Mucosa of descending colon (tissue), 3 donors: ENCODE data around the gene MTMR10. TPM values are rescaled to one million over a fixed set of nuclear protein-coding genes. Genes with fewer than 3 reads are reported as not detected.
A peak's percentile ranks its signal among the peaks of the same experiment; 100 is the strongest.

Source experiments
- ATAC-seq: fragments of 200-7000 bp; cut with Tn5 transposase; one replicate; pipeline ENCODE4 v1.9.1; 2020; ENCODE audit warnings: mild to moderate bottlenecking, moderate library complexity
- DNase-seq, 3 donors: peaks; one replicate each; pipeline ENCODE4 v3.0.0-alpha.2; 2020
- H3K36me3 ChIP-seq: fragments of 200-600 bp; one replicate; pipeline ENCODE4 v1.8.0; 2021; ENCODE audit warnings: low read depth, mild to moderate bottlenecking
- H3K4me1 ChIP-seq: fragments of 200-600 bp; one replicate; pipeline ENCODE4 v1.8.0; 2021; ENCODE audit warnings: low read depth, mild to moderate bottlenecking
- H3K4me3 ChIP-seq: fragments of 200-600 bp; one replicate; pipeline ENCODE4 v1.8.0; 2021; ENCODE audit warnings: mild to moderate bottlenecking
- H3K9me3 ChIP-seq: fragments of 200-600 bp; one replicate; pipeline ENCODE4 v1.8.0; 2021; ENCODE audit warnings: mild to moderate bottlenecking
- CTCF ChIP-seq: fragments of 200-600 bp; IDR thresholded peaks from one replicate; pipeline ENCODE4 v1.8.0; 2022; ENCODE audit warnings: antibody characterized with exemption, mild to moderate bottlenecking
- intact Hi-C, 2 donors: fragments of 100-400 bp; cut with DNase I in 1 of 2; cut with micrococcal nuclease in 1 of 2; formaldehyde crosslinking; loops; one replicate each; pipeline versions ENCODE4 v1.11.0 to v1.11.1; 2022; cut with DNase I, micrococcal nuclease
- total RNA-seq, 3 donors: library from RNA; stranded (reverse); fragmentation: NEBNext Ultra II Directional in 2 of 3; extraction: Animal tissue kit (Norgen Biotek cat#: 25700) in 2 of 3; gene quantifications; one replicate each; pipeline versions ENCODE4 v1.2.1 to v1.2.4, GENCODE V29; 2021 to 2023
- donor health status: DM: no; HTN: no; CAD: no; lungs with moderate emphysema.
- donor health status: DM: no; HTN: no; CAD: no.
- donor health status: DM: no; HTN: yes; CAD: no.

The MTMR10 gene
- total RNA-seq, 3 donors from 2014 or later: 34.4 to 42.0 (median 37.5) TPM

GRCh38 chr15:30924353-30924752 is 67.1 kb downstream of the MTMR10 start:
- H3K36me3 ChIP-seq: no peaks in the 10 kb centered on the region
- H3K4me3 ChIP-seq: no peak overlapping the region
- no peaks in the 10 kb centered on the region for H3K4me1 ChIP-seq
- DNase-seq (no peak), ATAC-seq (no peak)
- no peaks in the 10 kb centered on the region for H3K9me3 ChIP-seq
- intact Hi-C loops: no loop called here
- no peak for TF ChIP-seq CTCF

- TF ChIP-seq CTCF: no peak
Measured at GRCh38 chr15:30923429-30923828, 68.0 kb downstream of the MTMR10 start.

GRCh38 chr15:30922480-30923311 is 68.7 kb downstream of the MTMR10 start:
- no peaks in the 10 kb centered on the region for H3K4me1 ChIP-seq
- TF ChIP-seq CTCF: no peak
- no peaks in the 10 kb centered on the region for H3K9me3 ChIP-seq
- ATAC-seq: peak; percentile 76
- intact Hi-C loops: no loop called here
- no peak overlapping the region for H3K4me3 ChIP-seq
- DNase-seq: peak in 1 of 3 donors; percentile 51
- no peaks in the 10 kb centered on the region for H3K36me3 ChIP-seq

More at GRCh38 chr15:30923429-30923828, 68.0 kb downstream of the MTMR10 start:
- Histone ChIP-seq H3K36me3 (no peaks in the 10 kb centered on the region), H3K4me1 (no peaks in the 10 kb centered on the region), H3K9me3 (no peaks in the 10 kb centered on the region), H3K4me3 (no peak overlapping the region)
- intact Hi-C loops: no loop called here
- DNase-seq (no peak), ATAC-seq (peak; percentile 69)

GRCh38 chr15:30921781-30922479 is 69.5 kb downstream of the MTMR10 start:
- no peak for TF ChIP-seq CTCF
- no peak for DNase-seq
- intact Hi-C loops: no loop called here
- peak; percentile 8 for ATAC-seq
- H3K9me3 ChIP-seq: no peaks in the 10 kb centered on the region
- H3K36me3 ChIP-seq: no peaks in the 10 kb centered on the region
- H3K4me1 ChIP-seq: no peaks in the 10 kb centered on the region
- H3K4me3 ChIP-seq: no peak overlapping the region

- Histone ChIP-seq H3K4me1 (no peaks in the 10 kb centered on the region), H3K36me3 (no peaks in the 10 kb centered on the region), H3K4me3 (no peak overlapping the region), H3K9me3 (no peaks in the 10 kb centered on the region)
- ATAC-seq (no peak), DNase-seq (no peak)
- TF ChIP-seq CTCF: no peak
- intact Hi-C loops: no loop called here
Measured at GRCh38 chr15:30921106-30921505, 70.3 kb downstream of the MTMR10 start.
